ENCODE data around the gene VSIG8. TPM values are rescaled to one million over a fixed set of nuclear protein-coding genes. Genes with fewer than 3 reads are reported as not detected.

VSIG8 gene
- total RNA-seq, 1 experiment from 2014 or later: not detected

DNA sequence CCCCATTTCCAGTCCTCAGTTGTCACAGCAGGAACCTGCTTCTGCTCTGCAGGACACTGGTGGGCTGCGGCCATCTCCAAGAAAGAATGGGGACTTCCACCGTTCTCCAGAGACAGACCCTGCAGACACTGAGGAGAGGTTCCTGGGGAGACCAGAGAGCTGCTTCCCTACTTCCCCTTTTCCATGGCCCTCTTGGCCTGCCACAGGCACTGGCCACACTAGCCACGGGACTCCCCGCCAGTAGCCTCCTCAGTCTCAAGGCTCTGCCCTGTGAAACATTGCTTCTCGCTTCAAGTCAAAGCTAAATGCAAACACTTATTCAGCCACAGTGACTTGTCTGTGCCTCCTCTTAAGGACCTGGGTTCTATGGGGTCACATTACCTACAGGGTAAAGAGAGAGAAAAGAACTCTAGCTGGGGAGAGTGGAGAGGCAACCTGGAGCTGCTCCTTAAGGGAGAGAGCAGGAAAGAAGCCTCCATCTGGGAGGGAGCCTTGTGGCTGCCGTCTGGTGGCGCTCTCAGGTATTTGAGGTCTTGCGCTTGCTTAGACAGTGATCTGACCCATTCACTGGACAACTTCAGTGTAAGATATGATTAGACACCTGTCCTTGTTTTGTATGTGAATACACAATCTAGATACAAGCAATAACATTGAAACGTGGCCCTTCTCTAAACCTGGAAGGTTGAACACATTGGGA lies 41.1 kb downstream of the VSIG8 start:
- ChIA-PET CTCF (no interaction called here), RAD21 (ENCODE audit: low non-redundant PET in 1 of 2, low total read pairs in 2 of 2, uncharacterized antibody in 2 of 2, unreplicated experiment in 2 of 2) (no interaction called here), POLR2A (no interaction called here)
- Histone ChIP-seq H2AFZ (ENCODE audit: low read depth, low read length, poor library complexity, severe bottlenecking) (no peak overlapping the region), H4K20me1 (ENCODE audit: insufficient read depth) (no peaks in the 10 kb centered on the region), H3K9me2 (ENCODE audit: insufficient read depth) (no peaks in the 10 kb centered on the region), H3K4me3 (replicated peaks in 1 of 2; ENCODE audit: low read depth in 1 of 2, low read length in 2 of 2) (no peak overlapping the region), H3K27ac (ENCODE audit: low read depth, low read length) (no peak overlapping the region), H3K36me3 (ENCODE audit: control insufficient read depth in 1 of 2, insufficient read depth in 2 of 2, low read length in 2 of 2) (no peaks in the 10 kb centered on the region), H3K27me3 (ENCODE audit: insufficient read depth, low read length) (peaks cover 21% of the 10 kb centered on the region; the same call in 1 of the 2 replicates), H3K4me2 (ENCODE audit: low read length) (no peak overlapping the region), H3K79me2 (ENCODE audit: insufficient read depth, low read length) (no peaks in the 10 kb centered on the region), H3K9me3 (ENCODE audit: control insufficient read depth in 1 of 2, insufficient read depth in 1 of 2, low read depth in 1 of 2, low read length in 2 of 2) (no peaks in the 10 kb centered on the region), H3K4me1 (ENCODE audit: control insufficient read depth in 1 of 2, insufficient read depth in 2 of 2, low read length in 2 of 2) (no peaks in the 10 kb centered on the region), H3K9ac (ENCODE audit: low read length) (no peak overlapping the region)
- intact Hi-C loops (cut with micrococcal nuclease): no loop called here
- no TSS peak for BruUV-seq (replicated peaks)
- no peak for TF ChIP-seq EZH2phosphoT487 (IDR thresholded peaks at IDR 0.05; ENCODE audit: borderline replicate concordance)
- TF ChIP-seq, protein P1, sequence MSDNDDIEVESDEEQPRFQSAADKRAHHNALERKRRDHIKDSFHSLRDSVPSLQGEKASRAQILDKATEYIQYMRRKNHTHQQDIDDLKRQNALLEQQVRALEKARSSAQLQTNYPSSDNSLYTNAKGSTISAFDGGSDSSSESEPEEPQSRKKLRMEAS (IDR thresholded peaks at IDR 0.05): no peak
- TF ChIP-seq POLR2AphosphoS5 (IDR thresholded peaks at IDR 0.05; ENCODE audit: low read depth, low read length): no peak
- no peak for TF ChIP-seq JUND (IDR thresholded peaks at IDR 0.05)
- no peak for TF ChIP-seq SIN3A (IDR thresholded peaks at IDR 0.05; ENCODE audit: low read depth)
- no peak for TF ChIP-seq EGR1 (IDR thresholded peaks at IDR 0.05; ENCODE audit: low read depth)
- TF ChIP-seq ZNF274 (IDR thresholded peaks at IDR 0.05; ENCODE audit: low read depth, low read length): no peak
- TF ChIP-seq ELF1 (IDR thresholded peaks at IDR 0.05; ENCODE audit: borderline replicate concordance, low read depth): no peak
- no peak for TF ChIP-seq ZFX (IDR thresholded peaks at IDR 0.05)
- no peak for TF ChIP-seq TCF7L2 (IDR thresholded peaks at IDR 0.05; ENCODE audit: borderline replicate concordance, extremely low read depth, insufficient read depth, insufficient read length)
- no peak for TF ChIP-seq SP1 (IDR thresholded peaks at IDR 0.05; ENCODE audit: low read depth)
- no peak for TF ChIP-seq CBX3 (IDR thresholded peaks at IDR 0.05; ENCODE audit: low read depth)
- TF ChIP-seq, protein P2, sequence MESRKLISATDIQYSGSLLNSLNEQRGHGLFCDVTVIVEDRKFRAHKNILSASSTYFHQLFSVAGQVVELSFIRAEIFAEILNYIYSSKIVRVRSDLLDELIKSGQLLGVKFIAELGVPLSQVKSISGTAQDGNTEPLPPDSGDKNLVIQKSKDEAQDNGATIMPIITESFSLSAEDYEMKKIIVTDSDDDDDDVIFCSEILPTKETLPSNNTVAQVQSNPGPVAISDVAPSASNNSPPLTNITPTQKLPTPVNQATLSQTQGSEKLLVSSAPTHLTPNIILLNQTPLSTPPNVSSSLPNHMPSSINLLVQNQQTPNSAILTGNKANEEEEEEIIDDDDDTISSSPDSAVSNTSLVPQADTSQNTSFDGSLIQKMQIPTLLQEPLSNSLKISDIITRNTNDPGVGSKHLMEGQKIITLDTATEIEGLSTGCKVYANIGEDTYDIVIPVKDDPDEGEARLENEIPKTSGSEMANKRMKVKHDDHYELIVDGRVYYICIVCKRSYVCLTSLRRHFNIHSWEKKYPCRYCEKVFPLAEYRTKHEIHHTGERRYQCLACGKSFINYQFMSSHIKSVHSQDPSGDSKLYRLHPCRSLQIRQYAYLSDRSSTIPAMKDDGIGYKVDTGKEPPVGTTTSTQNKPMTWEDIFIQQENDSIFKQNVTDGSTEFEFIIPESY (IDR thresholded peaks at IDR 0.05; ENCODE audit: extremely low read depth, insufficient replicate concordance, low read length): no peak
- no peak for TF ChIP-seq YY1 (IDR thresholded peaks at IDR 0.05; ENCODE audit: extremely low read depth, insufficient replicate concordance, low read depth, low read length)
- TF ChIP-seq, protein P3, sequence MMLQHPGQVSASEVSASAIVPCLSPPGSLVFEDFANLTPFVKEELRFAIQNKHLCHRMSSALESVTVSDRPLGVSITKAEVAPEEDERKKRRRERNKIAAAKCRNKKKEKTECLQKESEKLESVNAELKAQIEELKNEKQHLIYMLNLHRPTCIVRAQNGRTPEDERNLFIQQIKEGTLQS (IDR thresholded peaks at IDR 0.05): no peak
- 0 out of 2 replicates have a peak, but pooled peaks have one; percentile 10 for TF ChIP-seq RAD21 (IDR thresholded peaks at IDR 0.05; ENCODE audit: low read depth)
- TF ChIP-seq, protein P4, sequence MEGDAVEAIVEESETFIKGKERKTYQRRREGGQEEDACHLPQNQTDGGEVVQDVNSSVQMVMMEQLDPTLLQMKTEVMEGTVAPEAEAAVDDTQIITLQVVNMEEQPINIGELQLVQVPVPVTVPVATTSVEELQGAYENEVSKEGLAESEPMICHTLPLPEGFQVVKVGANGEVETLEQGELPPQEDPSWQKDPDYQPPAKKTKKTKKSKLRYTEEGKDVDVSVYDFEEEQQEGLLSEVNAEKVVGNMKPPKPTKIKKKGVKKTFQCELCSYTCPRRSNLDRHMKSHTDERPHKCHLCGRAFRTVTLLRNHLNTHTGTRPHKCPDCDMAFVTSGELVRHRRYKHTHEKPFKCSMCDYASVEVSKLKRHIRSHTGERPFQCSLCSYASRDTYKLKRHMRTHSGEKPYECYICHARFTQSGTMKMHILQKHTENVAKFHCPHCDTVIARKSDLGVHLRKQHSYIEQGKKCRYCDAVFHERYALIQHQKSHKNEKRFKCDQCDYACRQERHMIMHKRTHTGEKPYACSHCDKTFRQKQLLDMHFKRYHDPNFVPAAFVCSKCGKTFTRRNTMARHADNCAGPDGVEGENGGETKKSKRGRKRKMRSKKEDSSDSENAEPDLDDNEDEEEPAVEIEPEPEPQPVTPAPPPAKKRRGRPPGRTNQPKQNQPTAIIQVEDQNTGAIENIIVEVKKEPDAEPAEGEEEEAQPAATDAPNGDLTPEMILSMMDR (IDR thresholded peaks at IDR 0.05 in 2 of 3, conservative IDR thresholded peaks at IDR 0.05 in 1 of 3; ENCODE audit: borderline replicate concordance in 1 of 3, insufficient read depth in 1 of 3, low read depth in 2 of 3, low read length in 2 of 3): peak in 2 of 3 experiments; percentile 0 to 27; a peak in 2 of 6 replicates
- ATAC-seq: peak; percentile 60
- DNase-seq (ENCODE audit: low read depth, low spot score): no peak
